ENCODE results near the gene VSX2. TPM values are rescaled to one million over a fixed set of nuclear protein-coding genes. Genes with fewer than 3 reads are reported as not detected.

Gene VSX2
- total and polyA plus RNA-seq, 2 experiments from 2014 or later: 0.49 to 0.52 TPM

DNA sequence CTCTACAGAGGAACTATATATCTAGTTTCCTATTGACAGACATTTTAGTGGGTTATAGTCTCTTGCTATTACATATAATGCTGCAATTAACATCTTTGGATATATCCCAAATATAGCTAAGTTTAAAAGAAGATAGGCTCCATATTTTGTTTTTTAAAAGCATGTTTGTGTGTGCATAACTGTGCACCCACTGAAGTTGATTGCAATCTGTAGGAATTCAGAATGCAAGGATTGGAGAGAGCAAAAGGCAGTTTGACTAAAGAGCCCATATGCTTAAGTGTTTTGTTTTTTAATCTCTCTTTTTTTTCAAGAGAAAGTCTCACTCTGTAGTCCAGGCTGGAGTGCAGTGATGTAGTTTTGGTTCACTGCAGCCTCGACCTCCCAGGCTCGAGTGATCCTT, 72.9 kb downstream of the VSX2 start (continued):
- no peak for TF ChIP-seq EZH2phosphoT487 (IDR thresholded peaks at IDR 0.05; ENCODE audit: unreplicated experiment)
- TF ChIP-seq, protein P1, sequence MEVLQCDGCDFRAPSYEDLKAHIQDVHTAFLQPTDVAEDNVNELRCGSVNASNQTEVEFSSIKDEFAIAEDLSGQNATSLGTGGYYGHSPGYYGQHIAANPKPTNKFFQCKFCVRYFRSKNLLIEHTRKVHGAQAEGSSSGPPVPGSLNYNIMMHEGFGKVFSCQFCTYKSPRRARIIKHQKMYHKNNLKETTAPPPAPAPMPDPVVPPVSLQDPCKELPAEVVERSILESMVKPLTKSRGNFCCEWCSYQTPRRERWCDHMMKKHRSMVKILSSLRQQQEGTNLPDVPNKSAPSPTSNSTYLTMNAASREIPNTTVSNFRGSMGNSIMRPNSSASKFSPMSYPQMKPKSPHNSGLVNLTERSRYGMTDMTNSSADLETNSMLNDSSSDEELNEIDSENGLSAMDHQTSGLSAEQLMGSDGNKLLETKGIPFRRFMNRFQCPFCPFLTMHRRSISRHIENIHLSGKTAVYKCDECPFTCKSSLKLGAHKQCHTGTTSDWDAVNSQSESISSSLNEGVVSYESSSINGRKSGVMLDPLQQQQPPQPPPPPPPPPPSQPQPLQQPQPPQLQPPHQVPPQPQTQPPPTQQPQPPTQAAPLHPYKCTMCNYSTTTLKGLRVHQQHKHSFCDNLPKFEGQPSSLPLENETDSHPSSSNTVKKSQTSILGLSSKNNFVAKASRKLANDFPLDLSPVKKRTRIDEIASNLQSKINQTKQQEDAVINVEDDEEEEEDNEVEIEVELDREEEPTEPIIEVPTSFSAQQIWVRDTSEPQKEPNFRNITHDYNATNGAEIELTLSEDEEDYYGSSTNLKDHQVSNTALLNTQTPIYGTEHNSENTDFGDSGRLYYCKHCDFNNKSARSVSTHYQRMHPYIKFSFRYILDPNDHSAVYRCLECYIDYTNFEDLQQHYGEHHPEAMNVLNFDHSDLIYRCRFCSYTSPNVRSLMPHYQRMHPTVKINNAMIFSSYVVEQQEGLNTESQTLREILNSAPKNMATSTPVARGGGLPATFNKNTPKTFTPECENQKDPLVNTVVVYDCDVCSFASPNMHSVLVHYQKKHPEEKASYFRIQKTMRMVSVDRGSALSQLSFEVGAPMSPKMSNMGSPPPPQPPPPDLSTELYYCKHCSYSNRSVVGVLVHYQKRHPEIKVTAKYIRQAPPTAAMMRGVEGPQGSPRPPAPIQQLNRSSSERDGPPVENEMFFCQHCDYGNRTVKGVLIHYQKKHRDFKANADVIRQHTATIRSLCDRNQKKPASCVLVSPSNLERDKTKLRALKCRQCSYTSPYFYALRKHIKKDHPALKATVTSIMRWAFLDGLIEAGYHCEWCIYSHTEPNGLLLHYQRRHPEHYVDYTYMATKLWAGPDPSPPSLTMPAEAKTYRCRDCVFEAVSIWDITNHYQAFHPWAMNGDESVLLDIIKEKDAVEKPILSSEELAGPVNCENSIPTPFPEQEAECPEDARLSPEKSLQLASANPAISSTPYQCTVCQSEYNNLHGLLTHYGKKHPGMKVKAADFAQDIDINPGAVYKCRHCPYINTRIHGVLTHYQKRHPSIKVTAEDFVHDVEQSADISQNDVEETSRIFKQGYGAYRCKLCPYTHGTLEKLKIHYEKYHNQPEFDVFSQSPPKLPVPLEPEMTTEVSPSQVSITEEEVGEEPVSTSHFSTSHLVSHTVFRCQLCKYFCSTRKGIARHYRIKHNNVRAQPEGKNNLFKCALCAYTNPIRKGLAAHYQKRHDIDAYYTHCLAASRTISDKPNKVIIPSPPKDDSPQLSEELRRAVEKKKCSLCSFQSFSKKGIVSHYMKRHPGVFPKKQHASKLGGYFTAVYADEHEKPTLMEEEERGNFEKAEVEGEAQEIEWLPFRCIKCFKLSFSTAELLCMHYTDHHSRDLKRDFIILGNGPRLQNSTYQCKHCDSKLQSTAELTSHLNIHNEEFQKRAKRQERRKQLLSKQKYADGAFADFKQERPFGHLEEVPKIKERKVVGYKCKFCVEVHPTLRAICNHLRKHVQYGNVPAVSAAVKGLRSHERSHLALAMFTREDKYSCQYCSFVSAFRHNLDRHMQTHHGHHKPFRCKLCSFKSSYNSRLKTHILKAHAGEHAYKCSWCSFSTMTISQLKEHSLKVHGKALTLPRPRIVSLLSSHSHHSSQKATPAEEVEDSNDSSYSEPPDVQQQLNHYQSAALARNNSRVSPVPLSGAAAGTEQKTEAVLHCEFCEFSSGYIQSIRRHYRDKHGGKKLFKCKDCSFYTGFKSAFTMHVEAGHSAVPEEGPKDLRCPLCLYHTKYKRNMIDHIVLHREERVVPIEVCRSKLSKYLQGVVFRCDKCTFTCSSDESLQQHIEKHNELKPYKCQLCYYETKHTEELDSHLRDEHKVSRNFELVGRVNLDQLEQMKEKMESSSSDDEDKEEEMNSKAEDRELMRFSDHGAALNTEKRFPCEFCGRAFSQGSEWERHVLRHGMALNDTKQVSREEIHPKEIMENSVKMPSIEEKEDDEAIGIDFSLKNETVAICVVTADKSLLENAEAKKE (CRISPR knock-in tag; IDR thresholded peaks at IDR 0.05): no peak
- TF ChIP-seq JUNB (IDR thresholded peaks at IDR 0.05; ENCODE audit: unreplicated experiment): no peak
- no peak for TF ChIP-seq EZH2 (IDR thresholded peaks at IDR 0.05; ENCODE audit: low read depth, unreplicated experiment)
- no peak for TF ChIP-seq CREB1 (CRISPR knock-in tag; IDR thresholded peaks at IDR 0.05; ENCODE audit: low read depth)
- TF ChIP-seq STAT1 (IDR thresholded peaks at IDR 0.05; ENCODE audit: unreplicated experiment): no peak

Small RNA genes within 50 kb of the gene (small RNA-seq; reads per million reads assigned to genes)
- not detected for gene AC006349.1 (ENCODE audit: low replicate concordance)

Other genes with a start within 250 kb of the VSX2 start
- gene ENTPD5, start 220.2 kb upstream of the VSX2 start, total RNA-seq (2014; rRNA removed; shearing (Covaris generic)): 5.5 and 7.9 TPM in 2 replicates
- gene ENTPD5, start 220.2 kb upstream of the VSX2 start, polyA plus RNA-seq (2016; fragmentation: Nextera tagmentation; extraction: Ambion mirVana): 3.5 and 4.6 TPM in 2 replicates
- 0.24 TPM in 1 of 2 replicates, not detected in the other for gene BBOF1, start 220.1 kb upstream of the VSX2 start, total RNA-seq (2014; rRNA removed; shearing (Covaris generic))
- 0.40 and 0.53 TPM in 2 replicates for gene BBOF1, start 220.1 kb upstream of the VSX2 start, polyA plus RNA-seq (2016; fragmentation: Nextera tagmentation; extraction: Ambion mirVana)
- 20.7 and 28.0 TPM in 2 replicates for gene ALDH6A1, start 155.0 kb upstream of the VSX2 start, total RNA-seq (2014; rRNA removed; shearing (Covaris generic))
- gene ALDH6A1, start 155.0 kb upstream of the VSX2 start, polyA plus RNA-seq (2016; fragmentation: Nextera tagmentation; extraction: Ambion mirVana): 14.6 and 16.1 TPM in 2 replicates
- 8.6 and 10.7 TPM in 2 replicates for gene LIN52, start 154.5 kb upstream of the VSX2 start, total RNA-seq (2014; rRNA removed; shearing (Covaris generic))
- gene LIN52, start 154.5 kb upstream of the VSX2 start, polyA plus RNA-seq (2016; fragmentation: Nextera tagmentation; extraction: Ambion mirVana): 9.1 and 10.8 TPM in 2 replicates
- gene ABCD4, start 63.5 kb downstream of the VSX2 start, total RNA-seq (2014; rRNA removed; shearing (Covaris generic)): 56.6 and 73.1 TPM in 2 replicates
- 60.5 and 64.6 TPM in 2 replicates for gene ABCD4, start 63.5 kb downstream of the VSX2 start, polyA plus RNA-seq (2016; fragmentation: Nextera tagmentation; extraction: Ambion mirVana)
- gene VRTN, start 109.0 kb downstream of the VSX2 start, total RNA-seq (2014; rRNA removed; shearing (Covaris generic)): 129 and 143 TPM in 2 replicates
- gene VRTN, start 109.0 kb downstream of the VSX2 start, polyA plus RNA-seq (2016; fragmentation: Nextera tagmentation; extraction: Ambion mirVana): 63.9 and 68.5 TPM in 2 replicates
- 1.6 and 2.1 TPM in 2 replicates for gene SYNDIG1L, start 186.8 kb downstream of the VSX2 start, total RNA-seq (2014; rRNA removed; shearing (Covaris generic))
- 0.65 and 1.4 TPM in 2 replicates for gene SYNDIG1L, start 186.8 kb downstream of the VSX2 start, polyA plus RNA-seq (2016; fragmentation: Nextera tagmentation; extraction: Ambion mirVana)